B cell (primary cell): ENCODE measurements around the gene POC1B. TPM values are rescaled to one million over a fixed set of nuclear protein-coding genes. Genes with fewer than 3 reads are reported as not detected.

Experiments
- ATAC-seq: fragments of 200-7000 bp; cut with Tn5 transposase; one replicate; pipeline ENCODE4 v1.10.0; 2021; ENCODE audit warnings: low read depth, mild to moderate bottlenecking, moderate number of reproducible peaks, moderate library complexity
- CTCF ChIA-PET: fragments of 350-600 bp; sonication (Branson Sonifier 250); formaldehyde crosslinking; loops from one replicate; lab custom pipeline; 2021; ENCODE audit warnings: antibody characterized with exemption, inconsistent platforms; lab: Charles Lee
- POLR2A ChIA-PET: fragments of 350-600 bp; sonication (Branson Sonifier 250); formaldehyde crosslinking; loops from one replicate; lab custom pipeline; 2021; ENCODE audit warnings: antibody characterized with exemption; lab: Charles Lee
- DNase-seq: peaks from one replicate; pipeline ENCODE4 v3.0.0; 2013
- H2AFZ ChIP-seq: 2 replicates; pipeline ENCODE4 v1.6.1; 2012; ENCODE audit warnings: mild to moderate bottlenecking, low read depth, low read length; ENCODE audit not compliant: insufficient read depth, poor library complexity, severe bottlenecking
- H3K27ac ChIP-seq, 2 donors: 1 replicate in 1 of 2; 2 replicates in 1 of 2; pipeline ENCODE4 v1.5.1; 2012 to 2013; ENCODE audit warnings: low read length in 2 of 2, mild to moderate bottlenecking in 2 of 2, moderate library complexity in 1 of 2
- H3K27me3 ChIP-seq, 4 experiments: fragments of 200-600 bp in 1 of 4; sonication (generic) in 1 of 4; replicated peaks in 1 of 4; 1 replicate in 2 of 4; 2 replicates in 2 of 4; pipeline versions ENCODE4 v1.6.1 to v1.7.0; 2013 to 2016; ENCODE audit warnings: low read length in 3 of 4, mild to moderate bottlenecking in 2 of 4, mixed read lengths in 1 of 4, moderate library complexity in 1 of 4; ENCODE audit not compliant: insufficient read depth in 4 of 4, control insufficient read depth in 3 of 4; ENCODE audit errors: control extremely low read depth in 1 of 4
- H3K36me3 ChIP-seq, 2 experiments: replicated peaks in 1 of 2; 1 replicate in 1 of 2; 2 replicates in 1 of 2; pipeline versions ENCODE4 v1.6.1 to v1.7.1; 2013; ENCODE audit warnings: low read length in 1 of 2; ENCODE audit not compliant: insufficient read depth in 2 of 2, control insufficient read depth in 1 of 2; ENCODE audit errors: control extremely low read depth in 1 of 2, extremely low read depth in 1 of 2
- H3K4me1 ChIP-seq, 2 donors: fragments of 200-600 bp in 1 of 2; sonication (generic) in 1 of 2; 1 replicate in 1 of 2; 2 replicates in 1 of 2; pipeline versions ENCODE4 v1.5.1 to v1.6.1; 2013 to 2017; ENCODE audit warnings: low read length in 2 of 2; ENCODE audit not compliant: control insufficient read depth in 2 of 2, insufficient read depth in 2 of 2
- H3K4me2 ChIP-seq: replicated peaks from 2 replicates; pipeline ENCODE3; 2012; ENCODE audit warnings: mild to moderate bottlenecking, low read depth, low read length; ENCODE audit not compliant: poor library complexity, severe bottlenecking
- H3K4me3 ChIP-seq, 5 experiments: fragments of 200-600 bp in 1 of 5; sonication (generic) in 1 of 5; 1 replicate in 3 of 5; 2 replicates in 2 of 5; pipeline versions ENCODE4 v1.5.1 to v1.7.0; 2011 to 2016; ENCODE audit warnings: low read length in 4 of 5, mild to moderate bottlenecking in 4 of 5, low read depth in 2 of 5, control low read depth in 1 of 5, moderate library complexity in 1 of 5; ENCODE audit not compliant: insufficient read depth in 1 of 5; ENCODE audit errors: control extremely low read depth in 1 of 5, extremely low read depth in 1 of 5
- H3K79me2 ChIP-seq: fragments of 200-600 bp; sonication (generic); one replicate; pipeline ENCODE4 v1.6.0; 2016; ENCODE audit warnings: low read length; ENCODE audit not compliant: control insufficient read depth, insufficient read depth
- H3K9ac ChIP-seq: fragments of 200-600 bp; sonication (generic); 2 replicates; pipeline ENCODE4 v1.6.1; 2017; ENCODE audit warnings: mild to moderate bottlenecking, low read length, moderate library complexity
- H3K9me3 ChIP-seq, 3 donors: one replicate each; pipeline versions ENCODE4 v1.6.1 to v1.7.1; 2013; ENCODE audit warnings: low read length in 2 of 3; ENCODE audit not compliant: control insufficient read depth in 2 of 3, insufficient read depth in 1 of 3; ENCODE audit errors: control extremely low read depth in 1 of 3
- H4K20me1 ChIP-seq: 2 replicates; pipeline ENCODE4 v1.6.0; 2012; ENCODE audit warnings: mild to moderate bottlenecking, low read length; ENCODE audit not compliant: insufficient read depth, control insufficient read depth, poor library complexity, severe bottlenecking
- H3K27ac Mint-ChIP-seq: one replicate; pipeline ENCODE4 v1.8.0; 2021; ENCODE audit warnings: mixed read lengths
- H3K27me3 Mint-ChIP-seq: one replicate; pipeline ENCODE4 v1.8.0; 2021; ENCODE audit warnings: mixed read lengths
- H3K4me1 Mint-ChIP-seq: one replicate; pipeline ENCODE4 v1.8.0; 2021; ENCODE audit warnings: mixed read lengths
- H3K4me3 Mint-ChIP-seq: one replicate; pipeline ENCODE4 v1.8.0; 2021; ENCODE audit warnings: mixed read lengths
- H3K9me3 Mint-ChIP-seq: one replicate; pipeline ENCODE4 v1.8.0; 2022; ENCODE audit warnings: mixed read lengths; ENCODE audit not compliant: insufficient read depth
- EZH2 ChIP-seq: IDR thresholded peaks from 2 replicates; pipeline ENCODE4 v1.6.1; 2012; ENCODE audit warnings: borderline replicate concordance, low read depth, mild to moderate bottlenecking, moderate library complexity, low read length; ENCODE audit not compliant: insufficient read depth, poor library complexity, severe bottlenecking
- WGBS: methylation state at CpG from one replicate; pipeline ENCODE4 v1.1.5; 2013; ENCODE audit warnings: missing lambda C conversion rate; ENCODE audit not compliant: insufficient coverage; 5-methylcytosine and 5-hydroxymethylcytosine counted together
- intact Hi-C: fragments of 100-400 bp; cut with micrococcal nuclease; formaldehyde crosslinking; loops from one replicate; pipeline ENCODE4 v1.10.0; 2022
- polyA plus RNA-seq: library from polyadenylated mRNA; depleted of rRNA; stranded (reverse); fragments of >200 nt; gene quantifications from 2 replicates; pipeline ENCODE4 v1.2.3, GENCODE V29; 2012
- total RNA-seq, 2 donors: library from RNA; stranded (reverse); fragments of 120-200 nt in 1 of 2; gene quantifications; 1 replicate in 1 of 2; 2 replicates in 1 of 2; pipeline versions ENCODE4 v1.2.3 to v1.2.4, GENCODE V29; 2013 to 2022
- TF ChIP-seq, protein P1 (sequence below): fragments of 200-600 bp; IDR thresholded peaks from one replicate; pipeline ENCODE4 v1.8.0; 2022; ENCODE audit warnings: antibody characterized with exemption, mild to moderate bottlenecking

The POC1B gene
- total and polyA plus RNA-seq, 2 donors (not counting 1 experiment from before 2014, with no cell fraction given) = 12.0 to 39.5 TPM

DNA sequence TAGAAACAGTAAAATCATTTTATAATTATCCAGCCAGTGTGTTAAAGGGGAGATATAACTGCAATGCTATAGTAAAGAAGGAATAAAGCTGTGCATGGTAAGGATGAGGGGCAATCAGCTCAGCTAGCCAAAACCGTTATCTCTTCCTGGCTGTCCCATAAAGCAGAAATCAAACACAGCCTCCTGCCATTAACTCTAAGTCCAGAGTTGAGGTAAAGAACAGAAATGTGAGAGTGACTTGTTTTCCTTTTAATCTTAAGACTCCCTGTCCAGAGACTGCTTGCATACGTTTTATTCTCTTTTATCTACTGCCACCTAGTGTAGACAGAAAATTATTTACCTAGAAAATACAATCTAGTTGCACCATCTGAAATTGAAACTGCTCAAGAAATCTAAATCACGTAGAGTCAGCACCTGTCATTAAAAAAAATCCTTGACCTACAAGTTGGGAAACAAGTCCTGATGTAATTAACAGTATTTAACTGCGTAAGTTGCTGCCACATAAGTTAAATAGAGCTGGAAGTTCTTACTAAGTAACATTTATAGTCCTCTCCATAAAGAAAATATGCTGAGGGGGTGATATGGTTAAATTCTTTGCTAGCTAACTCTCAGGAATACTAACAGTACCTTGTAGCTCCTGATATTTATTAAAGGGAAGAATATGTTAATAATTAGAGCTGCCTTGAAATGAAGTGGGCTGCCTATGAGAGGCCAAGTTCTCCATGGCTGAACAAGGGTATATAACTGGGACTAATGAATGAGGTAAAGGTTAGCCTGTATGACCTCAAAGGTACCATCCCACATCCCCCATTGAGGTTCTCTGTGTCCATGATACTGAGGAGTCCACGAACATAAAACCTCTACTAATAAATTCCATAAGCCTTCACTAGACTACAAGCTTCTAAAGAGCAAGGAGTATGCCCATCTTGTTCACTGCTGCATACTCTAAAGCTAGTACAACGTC, 63.9 kb downstream of the POC1B start:
- Histone ChIP-seq H3K27ac (no peak overlapping the region), H3K4me2 (peak overlapping the region; percentile 63), H3K27me3 (no peaks in the 10 kb centered on the region), H2AFZ (peak overlapping the region; percentile 36), H3K9ac (no peak overlapping the region), H4K20me1 (no peaks in the 10 kb centered on the region), H3K9me3 (no peaks in the 10 kb centered on the region), H3K4me3 (no peak overlapping the region), H3K4me1 (peaks cover 5 to 7% of the 10 kb centered on the region in 2 donors), H3K36me3 (peaks cover 0 to 4% of the 10 kb centered on the region in 2 experiments), H3K79me2 (no peaks in the 10 kb centered on the region)
- no peak for TF ChIP-seq EZH2
- TF ChIP-seq, protein P1, sequence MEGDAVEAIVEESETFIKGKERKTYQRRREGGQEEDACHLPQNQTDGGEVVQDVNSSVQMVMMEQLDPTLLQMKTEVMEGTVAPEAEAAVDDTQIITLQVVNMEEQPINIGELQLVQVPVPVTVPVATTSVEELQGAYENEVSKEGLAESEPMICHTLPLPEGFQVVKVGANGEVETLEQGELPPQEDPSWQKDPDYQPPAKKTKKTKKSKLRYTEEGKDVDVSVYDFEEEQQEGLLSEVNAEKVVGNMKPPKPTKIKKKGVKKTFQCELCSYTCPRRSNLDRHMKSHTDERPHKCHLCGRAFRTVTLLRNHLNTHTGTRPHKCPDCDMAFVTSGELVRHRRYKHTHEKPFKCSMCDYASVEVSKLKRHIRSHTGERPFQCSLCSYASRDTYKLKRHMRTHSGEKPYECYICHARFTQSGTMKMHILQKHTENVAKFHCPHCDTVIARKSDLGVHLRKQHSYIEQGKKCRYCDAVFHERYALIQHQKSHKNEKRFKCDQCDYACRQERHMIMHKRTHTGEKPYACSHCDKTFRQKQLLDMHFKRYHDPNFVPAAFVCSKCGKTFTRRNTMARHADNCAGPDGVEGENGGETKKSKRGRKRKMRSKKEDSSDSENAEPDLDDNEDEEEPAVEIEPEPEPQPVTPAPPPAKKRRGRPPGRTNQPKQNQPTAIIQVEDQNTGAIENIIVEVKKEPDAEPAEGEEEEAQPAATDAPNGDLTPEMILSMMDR = peak; percentile 83
- H3K9me3 Mint-ChIP-seq = no peaks in the 10 kb centered on the region
- POLR2A ChIA-PET = interaction anchor here (1.5 kb wide), 1 partner anchor 110 kb away, joined by 3 read pairs; no protein-coding TSS in a partner anchor
- peaks cover 18% of the 10 kb centered on the region for H3K4me1 Mint-ChIP-seq
- H3K27me3 Mint-ChIP-seq = no peaks in the 10 kb centered on the region
- intact Hi-C loops = loop anchor here (1.0 to 10.0 kb wide), 3 partner anchors 411 to 1483 kb away; no protein-coding TSS in a partner anchor
- peak; percentile 73 for ATAC-seq
- peak; percentile 74 for DNase-seq
- WGBS = no CpG with 5 or more reads among the region's 6 CpGs
- H3K27ac Mint-ChIP-seq = no peak overlapping the region
- no peak overlapping the region for H3K4me3 Mint-ChIP-seq
- CTCF ChIA-PET = interaction anchor here (0.6 to 7.4 kb wide), 31 partner anchors 9 to 554 kb away, joined by 3 to 129 read pairs (median 4); partner anchors contain the start of genes DUSP6, GALNT4 and POC1B
